ENCODE results near the gene PCCA.
A peak's percentile ranks its signal among the peaks of the same experiment; 100 is the strongest.
"Not testable (repeated sequence)": the region's sequence is repeated elsewhere in the genome, so short reads cannot be mapped to it uniquely, and the experiment has no call there.

Gene PCCA

DNA sequence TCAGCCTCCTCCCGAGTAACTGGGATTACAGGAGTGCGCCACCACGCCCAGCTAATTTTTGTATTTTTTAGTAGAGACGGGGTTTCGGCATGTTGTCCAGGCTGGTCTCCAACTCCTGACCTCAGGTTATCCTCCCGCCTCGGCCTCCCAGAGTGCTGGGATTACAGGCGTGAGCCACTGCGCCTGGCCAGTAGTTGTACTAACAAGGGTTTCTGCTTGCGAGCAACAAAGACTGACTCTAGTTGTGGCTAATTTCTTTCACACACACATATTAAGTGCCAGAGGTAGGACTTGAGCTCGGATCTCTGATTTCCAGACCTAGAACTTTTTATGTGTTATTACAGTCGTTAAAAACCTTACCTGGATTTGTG is 635 bp upstream of the PCCA start:
- H3K4me1 ChIP-seq (ENCODE audit: insufficient read depth, insufficient read length) = no peaks in the 10 kb centered on the region
- peak overlapping the region; percentile 88 for H3K9ac ChIP-seq (ENCODE audit: insufficient read length, low read depth)
- peak; percentile 2 for DNase-seq (ENCODE audit: low read depth, low spot score)
- H3K36me3 ChIP-seq (ENCODE audit: insufficient read depth, insufficient read length, low read length) = peaks cover 8% of the 10 kb centered on the region
- no peak for TF ChIP-seq YY1 (IDR thresholded peaks at IDR 0.05; ENCODE audit: insufficient read depth, insufficient read length)
- no peak for TF ChIP-seq ZNF274 (IDR thresholded peaks at IDR 0.05; ENCODE audit: low read depth, low read length)
- TF ChIP-seq SUZ12 (IDR thresholded peaks at IDR 0.05; ENCODE audit: extremely low read depth, insufficient read depth, insufficient read length) = no peak
- no peaks in the 10 kb centered on the region for H3K9me3 ChIP-seq (ENCODE audit: insufficient read depth, low read length)
- peak overlapping the region; percentile 90 for H3K4me3 ChIP-seq (ENCODE audit: insufficient read length, low read depth)
- H3K27me3 ChIP-seq (ENCODE audit: insufficient read depth, insufficient read length) = no peaks in the 10 kb centered on the region

DNA sequence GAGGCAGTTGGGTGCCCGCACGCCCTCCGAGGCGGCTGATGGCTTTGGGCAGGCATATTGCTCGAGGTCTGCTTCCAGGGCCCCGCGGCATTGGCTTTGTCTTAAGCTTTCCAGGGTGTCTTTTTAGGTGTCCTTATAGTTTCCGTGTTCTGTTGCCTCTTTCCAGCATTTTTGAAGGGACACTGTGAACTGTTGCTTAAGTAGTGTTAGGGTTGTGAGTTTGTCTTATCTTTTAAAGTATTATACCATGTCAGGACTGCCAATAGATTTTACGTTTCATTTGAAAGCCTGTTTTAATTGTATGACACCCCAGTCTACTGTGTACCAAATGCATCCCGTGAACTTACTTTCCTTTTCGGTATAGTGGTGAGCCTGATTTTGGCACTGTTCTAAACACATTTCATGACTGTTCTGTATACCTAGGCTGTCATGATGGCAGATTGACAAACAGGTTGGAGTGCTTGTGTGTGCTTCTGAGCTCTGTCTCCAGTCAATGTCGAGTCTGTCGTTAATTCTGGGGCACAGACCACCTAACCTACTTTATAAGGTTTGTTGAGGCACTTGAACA is 656 bp downstream of the PCCA start:
- DNase-seq (ENCODE audit: low read depth, low spot score) = peak; percentile 3
- TF ChIP-seq YY1 (IDR thresholded peaks at IDR 0.05; ENCODE audit: insufficient read depth, insufficient read length) (no peak), ZNF274 (IDR thresholded peaks at IDR 0.05; ENCODE audit: low read depth, low read length) (no peak), SUZ12 (IDR thresholded peaks at IDR 0.05; ENCODE audit: extremely low read depth, insufficient read depth, insufficient read length) (no peak)
- peaks cover 8% of the 10 kb centered on the region for H3K36me3 ChIP-seq (ENCODE audit: insufficient read depth, insufficient read length, low read length)
- H3K4me3 ChIP-seq (ENCODE audit: insufficient read length, low read depth) = peak overlapping the region; percentile 90
- H3K27me3 ChIP-seq (ENCODE audit: insufficient read depth, insufficient read length) = no peaks in the 10 kb centered on the region
- H3K9ac ChIP-seq (ENCODE audit: insufficient read length, low read depth) = peak overlapping the region; percentile 89
- no peaks in the 10 kb centered on the region for H3K4me1 ChIP-seq (ENCODE audit: insufficient read depth, insufficient read length)
- H3K9me3 ChIP-seq (ENCODE audit: insufficient read depth, low read length) = no peaks in the 10 kb centered on the region

DNA sequence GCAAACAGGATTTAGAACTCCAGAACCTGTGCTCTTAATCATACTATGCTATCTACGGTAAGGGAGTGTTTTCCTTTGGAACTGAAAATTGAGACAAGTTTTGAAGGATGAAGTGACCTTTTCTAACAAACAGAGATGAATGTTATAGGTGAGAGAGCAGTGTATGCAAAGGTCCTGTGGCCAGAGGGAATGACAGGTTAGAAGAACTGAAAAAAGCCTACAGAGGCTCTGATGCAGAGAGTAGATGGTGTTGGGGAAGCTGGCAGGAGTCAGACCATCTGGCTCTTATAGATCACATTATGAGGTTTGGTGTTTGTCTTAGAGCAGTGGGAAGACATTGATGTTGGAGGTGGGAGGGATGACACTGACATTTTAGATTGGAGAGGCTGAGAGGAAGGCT is 2.0 kb downstream of the PCCA start:
- Histone ChIP-seq H3K4me3 (ENCODE audit: insufficient read length, low read depth) (no peak overlapping the region), H3K9ac (ENCODE audit: insufficient read length, low read depth) (no peak overlapping the region), H3K4me1 (ENCODE audit: insufficient read depth, insufficient read length) (no peaks in the 10 kb centered on the region), H3K27me3 (ENCODE audit: insufficient read depth, insufficient read length) (no peaks in the 10 kb centered on the region), H3K9me3 (ENCODE audit: insufficient read depth, low read length) (no peaks in the 10 kb centered on the region), H3K36me3 (ENCODE audit: insufficient read depth, insufficient read length, low read length) (peaks cover 4% of the 10 kb centered on the region)
- no peak for DNase-seq (ENCODE audit: low read depth, low spot score)
- TF ChIP-seq YY1 (IDR thresholded peaks at IDR 0.05; ENCODE audit: insufficient read depth, insufficient read length) (no peak), SUZ12 (IDR thresholded peaks at IDR 0.05; ENCODE audit: extremely low read depth, insufficient read depth, insufficient read length) (no peak), ZNF274 (IDR thresholded peaks at IDR 0.05; ENCODE audit: low read depth, low read length) (no peak)

DNA sequence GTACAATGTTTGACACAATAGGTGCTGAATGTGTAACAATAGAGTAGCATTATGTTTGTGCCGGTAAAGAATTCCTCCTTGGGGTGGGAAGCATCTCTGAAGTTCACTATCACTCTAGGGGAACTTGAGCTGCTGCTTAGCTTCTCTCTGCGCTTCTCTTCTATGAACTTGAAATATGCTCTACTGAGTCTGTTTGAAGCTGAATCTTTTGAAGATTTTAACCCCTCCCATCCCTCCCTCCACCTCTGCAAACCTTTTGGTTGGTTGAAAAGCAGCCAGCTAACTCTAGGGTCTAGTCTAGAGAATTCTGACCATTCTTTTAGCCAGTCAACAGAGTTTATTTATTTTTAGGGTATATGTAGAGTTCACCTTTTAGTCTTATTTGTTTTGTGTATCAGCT is 2.5 kb downstream of the PCCA start:
- no peak for DNase-seq (ENCODE audit: low read depth, low spot score)
- H3K9ac ChIP-seq (ENCODE audit: insufficient read length, low read depth) = no peak overlapping the region
- no peaks in the 10 kb centered on the region for H3K27me3 ChIP-seq (ENCODE audit: insufficient read depth, insufficient read length)
- no peaks in the 10 kb centered on the region for H3K4me1 ChIP-seq (ENCODE audit: insufficient read depth, insufficient read length)
- no peak for TF ChIP-seq YY1 (IDR thresholded peaks at IDR 0.05; ENCODE audit: insufficient read depth, insufficient read length)
- TF ChIP-seq ZNF274 (IDR thresholded peaks at IDR 0.05; ENCODE audit: low read depth, low read length) = no peak
- TF ChIP-seq SUZ12 (IDR thresholded peaks at IDR 0.05; ENCODE audit: extremely low read depth, insufficient read depth, insufficient read length) = no peak
- no peak overlapping the region for H3K4me3 ChIP-seq (ENCODE audit: insufficient read length, low read depth)
- no peaks in the 10 kb centered on the region for H3K36me3 ChIP-seq (ENCODE audit: insufficient read depth, insufficient read length, low read length)
- H3K9me3 ChIP-seq (ENCODE audit: insufficient read depth, low read length) = no peaks in the 10 kb centered on the region

DNA sequence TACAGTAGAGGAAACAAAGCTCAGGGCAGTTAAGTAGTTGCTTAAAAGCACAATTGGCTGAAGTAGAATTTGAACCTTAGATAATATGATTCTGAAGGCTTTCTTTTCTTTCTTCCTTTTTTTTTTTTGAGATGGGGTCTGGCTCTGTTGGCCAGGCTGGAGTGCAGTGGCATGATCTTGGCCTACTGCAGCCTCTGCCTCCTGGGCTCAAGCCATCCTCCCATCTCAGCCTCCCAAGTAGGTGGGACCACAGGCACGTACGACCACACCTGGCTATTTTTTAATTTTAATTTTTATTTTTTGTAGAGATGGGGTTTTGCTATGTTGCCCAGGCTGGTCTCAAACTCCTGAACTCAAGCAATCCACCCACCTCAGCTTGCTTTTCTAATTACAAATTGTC is 3.4 kb downstream of the PCCA start:
- DNase-seq (ENCODE audit: low read depth, low spot score); H3K36me3 ChIP-seq (ENCODE audit: insufficient read depth, insufficient read length, low read length); H3K9me3 ChIP-seq (ENCODE audit: insufficient read depth, low read length); H3K9ac ChIP-seq (ENCODE audit: insufficient read length, low read depth); H3K27me3 ChIP-seq (ENCODE audit: insufficient read depth, insufficient read length); H3K4me1 ChIP-seq (ENCODE audit: insufficient read depth, insufficient read length); H3K4me3 ChIP-seq (ENCODE audit: insufficient read length, low read depth): not testable (repeated sequence)

DNA sequence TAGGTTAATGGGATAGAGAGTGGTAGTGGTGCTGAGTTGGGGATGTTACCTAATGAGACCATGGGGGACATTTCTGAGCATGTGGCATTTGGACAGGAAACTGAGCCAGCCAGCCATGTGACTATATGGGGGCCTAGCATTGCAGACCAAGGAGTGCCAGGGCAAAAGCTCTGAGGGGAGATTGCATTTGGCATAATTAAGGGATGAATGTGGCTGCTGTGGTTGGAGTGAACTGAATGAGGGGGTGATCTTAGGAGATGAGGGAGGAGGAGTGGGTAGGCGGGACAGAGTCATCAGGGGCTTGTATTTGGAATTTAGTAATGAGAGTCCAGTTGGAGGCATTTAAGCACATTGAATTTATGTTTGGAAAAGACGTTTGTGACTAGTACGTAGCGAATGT is 6.6 kb downstream of the PCCA start:
- no peak overlapping the region for H3K4me3 ChIP-seq (ENCODE audit: insufficient read length, low read depth)
- no peak overlapping the region for H3K9ac ChIP-seq (ENCODE audit: insufficient read length, low read depth)
- TF ChIP-seq SUZ12 (IDR thresholded peaks at IDR 0.05; ENCODE audit: extremely low read depth, insufficient read depth, insufficient read length) (no peak), YY1 (IDR thresholded peaks at IDR 0.05; ENCODE audit: insufficient read depth, insufficient read length) (no peak), ZNF274 (IDR thresholded peaks at IDR 0.05; ENCODE audit: low read depth, low read length) (no peak)
- no peaks in the 10 kb centered on the region for H3K4me1 ChIP-seq (ENCODE audit: insufficient read depth, insufficient read length)
- DNase-seq (ENCODE audit: low read depth, low spot score) = no peak
- no peaks in the 10 kb centered on the region for H3K9me3 ChIP-seq (ENCODE audit: insufficient read depth, low read length)
- H3K27me3 ChIP-seq (ENCODE audit: insufficient read depth, insufficient read length) = no peaks in the 10 kb centered on the region
- H3K36me3 ChIP-seq (ENCODE audit: insufficient read depth, insufficient read length, low read length) = no peaks in the 10 kb centered on the region

DNA sequence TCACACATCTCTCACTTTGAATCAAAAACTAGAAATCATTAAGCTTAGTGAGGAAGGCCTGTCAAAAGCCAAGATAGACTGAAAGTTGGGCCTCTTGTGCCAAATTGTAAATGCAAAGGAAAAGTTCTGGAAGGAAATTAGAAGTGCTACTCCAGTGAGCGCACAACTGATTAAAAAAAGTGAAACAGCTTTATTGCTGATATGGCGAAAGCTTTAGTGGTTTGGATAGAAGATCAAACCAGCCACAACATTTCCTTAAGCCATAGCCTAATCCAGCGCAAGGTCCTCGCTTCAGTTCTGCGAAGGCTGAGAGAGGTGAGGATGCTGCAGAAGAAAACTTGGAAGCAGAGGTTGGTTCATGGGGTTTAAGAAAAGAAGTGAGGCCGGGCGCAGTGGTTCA is 7.6 kb downstream of the PCCA start:
- no peaks in the 10 kb centered on the region for H3K36me3 ChIP-seq (ENCODE audit: insufficient read depth, insufficient read length, low read length)
- H3K4me3 ChIP-seq (ENCODE audit: insufficient read length, low read depth) = no peak overlapping the region
- H3K9me3 ChIP-seq (ENCODE audit: insufficient read depth, low read length) = no peaks in the 10 kb centered on the region
- H3K9ac ChIP-seq (ENCODE audit: insufficient read length, low read depth) = no peak overlapping the region
- no peaks in the 10 kb centered on the region for H3K4me1 ChIP-seq (ENCODE audit: insufficient read depth, insufficient read length)
- DNase-seq (ENCODE audit: low read depth, low spot score) = no peak
- TF ChIP-seq ZNF274 (IDR thresholded peaks at IDR 0.05; ENCODE audit: low read depth, low read length) (no peak), SUZ12 (IDR thresholded peaks at IDR 0.05; ENCODE audit: extremely low read depth, insufficient read depth, insufficient read length) (no peak), YY1 (IDR thresholded peaks at IDR 0.05; ENCODE audit: insufficient read depth, insufficient read length) (no peak)
- no peaks in the 10 kb centered on the region for H3K27me3 ChIP-seq (ENCODE audit: insufficient read depth, insufficient read length)

DNA sequence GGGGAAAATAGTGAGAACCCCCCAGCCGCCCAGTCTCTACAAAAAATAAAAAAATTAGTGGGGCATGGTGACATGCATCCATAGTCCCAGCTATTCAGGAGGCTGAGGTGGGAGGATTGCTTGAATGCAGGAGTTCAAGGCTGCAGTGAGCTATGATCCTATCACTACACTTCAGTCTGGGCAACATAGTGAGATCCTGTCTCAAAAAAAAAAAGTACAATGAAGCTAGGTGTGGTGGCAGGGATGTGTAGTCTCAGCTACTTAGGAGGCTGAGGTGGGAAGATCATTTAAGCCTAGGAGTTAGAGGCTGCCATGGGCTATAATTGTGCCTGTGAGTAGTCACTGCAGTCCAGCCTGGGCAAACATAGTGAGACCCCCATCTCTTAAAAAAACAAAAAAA is 8.9 kb downstream of the PCCA start:
- H3K36me3 ChIP-seq (ENCODE audit: insufficient read depth, insufficient read length, low read length) = no peaks in the 10 kb centered on the region
- H3K4me1 ChIP-seq (ENCODE audit: insufficient read depth, insufficient read length) = no peaks in the 10 kb centered on the region
- no peak overlapping the region for H3K4me3 ChIP-seq (ENCODE audit: insufficient read length, low read depth)
- no peaks in the 10 kb centered on the region for H3K9me3 ChIP-seq (ENCODE audit: insufficient read depth, low read length)
- H3K27me3 ChIP-seq (ENCODE audit: insufficient read depth, insufficient read length) = no peaks in the 10 kb centered on the region
- H3K9ac ChIP-seq (ENCODE audit: insufficient read length, low read depth) = no peak overlapping the region
- TF ChIP-seq YY1 (IDR thresholded peaks at IDR 0.05; ENCODE audit: insufficient read depth, insufficient read length) = no peak
- no peak for TF ChIP-seq ZNF274 (IDR thresholded peaks at IDR 0.05; ENCODE audit: low read depth, low read length)
- TF ChIP-seq SUZ12 (IDR thresholded peaks at IDR 0.05; ENCODE audit: extremely low read depth, insufficient read depth, insufficient read length) = no peak
- no peak for DNase-seq (ENCODE audit: low read depth, low spot score)
